Activated CD4-positive, alpha-beta T cell treated with anti-CD3 and anti-CD28 coated beads, Interleukin-2, Interleukin-6, amounts not matched to agents 100 ng/mL and 50 ng/mL, durations not matched to agents 16 hours and 8 hours (primary cell): ENCODE measurements around the gene CYB5R4.
A peak's percentile ranks its signal among the peaks of the same experiment; 100 is the strongest.

ENCODE experiments used
- DNase-seq: peaks from one replicate; pipeline ENCODE4 v3.0.0-alpha.2; 2020

CYB5R4 gene

DNA sequence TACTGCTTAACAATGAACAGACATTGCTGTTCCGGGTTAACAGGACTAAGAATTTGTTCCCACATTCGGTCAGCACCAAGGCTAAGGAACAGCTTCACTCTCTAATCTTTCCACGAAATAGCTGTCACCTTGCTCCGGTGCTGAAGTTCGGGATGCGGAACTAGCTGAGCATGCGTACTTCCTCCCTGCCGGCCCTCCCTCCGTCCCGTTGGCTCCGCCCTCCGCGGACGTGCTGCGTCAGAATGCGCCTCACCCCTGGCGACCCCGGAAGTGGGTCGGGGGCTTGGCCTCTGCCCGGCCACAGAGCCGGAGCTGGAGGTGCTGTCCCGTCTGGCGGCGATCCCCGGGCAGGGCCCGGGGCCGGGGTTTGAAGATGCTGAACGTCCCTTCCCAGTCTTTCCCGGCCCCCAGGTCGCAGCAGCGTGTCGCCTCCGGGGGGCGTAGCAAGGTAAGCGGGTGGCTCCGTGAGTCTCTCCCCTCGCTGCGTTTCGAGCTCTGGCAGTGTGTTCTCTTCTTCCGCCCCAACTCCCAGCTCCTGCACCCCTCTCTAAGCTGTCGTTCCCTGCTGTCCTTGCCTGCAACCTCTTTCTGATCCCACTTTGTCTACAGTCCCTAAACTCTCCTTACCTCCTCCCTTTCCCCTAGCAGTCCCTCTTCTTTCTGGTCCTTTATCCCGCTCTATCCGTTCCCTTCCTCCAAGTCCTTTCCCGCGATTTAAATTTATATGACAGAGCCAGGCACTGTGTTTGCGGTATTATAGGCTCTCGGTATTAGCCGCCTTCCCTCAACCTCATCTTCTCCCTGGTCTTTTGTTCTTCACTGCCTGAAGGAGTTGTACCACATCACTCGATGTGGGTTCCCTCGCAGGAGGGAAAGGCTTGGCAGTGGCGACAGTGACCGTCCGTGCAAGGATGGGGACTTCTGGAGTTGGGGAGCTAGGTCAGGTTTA lies at the start of gene CYB5R4:
CYB5R4 (plus strand) TSS at position 280 of the 949 bp plus-strand sequence; CDS start at position 374, 94 bp downstream.
- peak; percentile 95 for DNase-seq

DNA sequence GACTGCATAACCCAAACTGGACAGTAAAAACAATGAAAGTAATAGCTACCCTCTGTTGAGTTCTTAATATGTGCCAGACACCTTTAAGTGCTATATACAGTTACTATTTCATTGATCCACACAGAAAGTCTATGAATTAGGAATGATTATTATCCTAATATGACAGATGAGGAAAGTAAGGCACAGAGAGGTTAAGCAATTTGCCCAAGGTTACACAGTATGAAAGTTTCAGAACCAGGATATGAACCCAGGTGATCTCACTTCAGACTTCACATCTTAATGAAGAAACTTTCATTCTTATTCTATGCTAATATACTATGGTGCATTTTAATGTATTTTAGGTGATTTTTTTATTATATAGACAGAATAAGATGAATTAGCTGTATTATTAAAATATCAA lies 46.9 kb upstream of the CYB5R4 start:
- DNase-seq, result no peak

DNA sequence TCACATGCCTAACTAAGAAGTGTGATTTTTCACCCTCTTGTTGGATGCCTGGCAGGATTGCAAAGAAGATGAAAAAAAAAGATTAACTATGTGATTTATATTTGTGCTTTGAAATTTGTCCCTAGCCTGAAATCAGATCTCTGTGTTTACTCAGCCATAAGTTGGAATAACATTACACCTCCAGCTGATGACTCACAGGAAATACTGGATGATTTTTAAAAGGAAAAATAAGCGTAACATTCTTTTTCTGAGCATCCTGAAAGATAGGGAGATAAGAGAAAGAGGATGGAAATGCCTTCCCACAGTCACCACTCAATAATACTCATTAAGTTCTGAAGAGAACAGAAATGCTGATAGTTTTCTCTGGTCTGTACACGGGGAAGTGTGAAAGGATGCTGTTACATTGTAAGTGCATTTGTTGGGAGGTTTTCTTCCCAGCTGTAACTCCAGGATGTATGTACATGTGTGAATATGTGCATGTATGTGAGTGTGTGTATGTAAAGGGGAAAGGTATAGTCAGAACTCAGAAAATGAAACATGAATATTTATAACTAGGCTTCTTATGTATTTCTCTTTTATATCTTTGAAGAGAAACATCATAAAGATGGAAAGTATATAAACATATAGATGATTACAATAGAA lies 43.7 kb upstream of the CYB5R4 start:
- DNase-seq, result no peak

DNA sequence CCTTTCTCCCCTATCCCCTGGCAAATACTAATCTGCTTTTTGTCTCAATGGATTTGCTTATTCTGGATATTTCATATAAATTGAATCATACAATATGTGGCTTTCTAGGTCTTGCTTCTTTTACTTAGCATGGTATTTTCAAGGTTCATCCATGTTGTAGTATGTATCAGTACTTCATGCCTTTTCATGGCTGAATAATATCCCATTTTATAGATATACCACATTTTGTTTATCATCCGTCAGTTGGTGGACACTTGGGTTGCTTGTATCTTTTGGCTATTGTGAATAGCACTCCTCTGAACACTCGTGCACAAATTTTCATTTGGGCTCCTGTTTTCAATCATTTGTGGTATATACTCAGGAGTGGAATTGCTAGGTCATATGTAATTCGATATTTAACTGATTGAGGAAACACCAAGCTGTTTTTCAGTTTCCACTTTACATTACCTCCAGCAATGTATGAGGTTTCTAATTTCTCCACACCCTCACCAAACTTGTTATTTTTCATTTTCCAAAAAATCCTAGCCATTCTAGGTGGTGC lies 36.8 kb upstream of the CYB5R4 start:
- DNase-seq, result no peak

DNA sequence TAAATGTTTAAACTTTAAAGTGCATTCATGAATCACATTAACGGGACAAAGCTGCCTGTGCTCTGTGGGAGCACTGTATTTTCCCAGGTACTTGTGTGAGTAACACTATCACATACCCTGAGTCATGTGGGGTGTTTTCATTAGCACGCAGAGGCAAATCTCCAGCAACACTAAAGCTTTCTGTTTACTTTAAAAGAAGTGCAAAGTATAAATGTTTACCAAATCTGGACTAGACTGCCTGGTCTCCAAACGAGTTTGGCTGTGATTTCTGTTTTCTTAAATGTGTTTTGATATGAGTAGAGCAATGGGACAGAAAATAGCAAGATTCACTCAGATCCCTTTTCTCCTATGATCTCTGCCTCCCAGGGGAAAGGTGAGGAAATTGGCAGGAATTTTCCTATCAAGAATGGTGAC lies 35.1 kb upstream of the CYB5R4 start:
- no peak for DNase-seq

DNA sequence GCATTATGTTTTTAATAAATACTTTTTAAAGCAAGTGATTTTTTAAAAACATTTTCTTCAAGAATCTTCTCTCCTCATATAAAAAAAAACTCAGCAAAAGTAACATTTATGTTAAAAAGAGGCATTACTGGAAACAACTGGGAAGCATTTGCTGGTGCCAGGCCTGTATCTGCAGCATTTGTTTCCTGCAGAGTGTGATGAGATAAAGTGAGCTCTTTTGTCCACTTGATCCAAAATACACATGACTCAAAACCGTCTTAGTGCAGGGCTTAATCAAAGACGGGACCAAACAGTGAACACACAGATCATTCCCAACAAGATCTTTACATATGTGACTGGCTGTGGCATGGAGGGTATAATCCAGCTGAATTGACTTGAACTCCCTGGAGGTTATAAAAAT lies 34.7 kb upstream of the CYB5R4 start:
- no peak for DNase-seq

DNA sequence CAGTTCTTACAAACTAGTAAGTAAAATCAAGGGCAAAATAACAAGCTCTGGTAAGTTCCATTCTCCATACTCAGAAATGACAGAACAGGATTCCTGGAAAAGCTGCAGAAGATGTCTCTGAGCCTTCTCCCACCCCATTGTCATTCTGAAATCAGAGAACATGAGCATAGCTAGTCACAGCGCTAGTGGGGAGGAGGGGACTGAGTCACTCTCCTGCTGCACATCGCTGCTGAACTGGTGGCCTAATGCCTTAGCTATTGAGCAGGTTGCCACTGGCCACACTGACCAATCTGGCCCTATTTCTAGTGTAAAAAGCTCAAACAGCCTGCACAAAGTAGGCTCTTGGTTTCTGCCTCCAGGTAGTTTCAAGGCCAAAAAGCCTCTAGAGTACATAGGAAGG lies 32.4 kb upstream of the CYB5R4 start:
- peak; percentile 13 for DNase-seq

GRCh38 chr6:83838727-83839126 lies 20.8 kb upstream of the CYB5R4 start:
- no peak for DNase-seq

DNA sequence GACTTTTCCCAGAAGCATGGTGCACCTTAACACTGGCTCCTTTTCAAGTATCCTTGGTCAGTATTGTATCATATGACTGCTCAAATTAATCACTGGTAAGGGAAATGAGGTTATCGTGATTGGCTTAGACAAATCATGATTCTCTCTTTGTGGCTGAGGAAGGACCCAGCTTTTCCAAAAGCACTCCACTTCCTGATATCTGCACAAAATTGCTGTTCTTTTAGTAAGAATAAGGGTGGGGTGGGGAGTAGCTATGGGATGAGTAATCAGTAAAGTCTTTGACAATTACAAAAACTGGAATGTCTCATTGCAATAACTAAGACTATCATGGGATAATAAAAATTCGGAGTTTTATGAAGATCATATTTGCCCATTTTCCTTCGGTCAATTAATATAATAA lies 15.3 kb upstream of the CYB5R4 start:
- DNase-seq, result no peak

- DNase-seq, result no peak
Observed at GRCh38 chr6:83846291-83846690, 13.2 kb upstream of the CYB5R4 start.

DNA sequence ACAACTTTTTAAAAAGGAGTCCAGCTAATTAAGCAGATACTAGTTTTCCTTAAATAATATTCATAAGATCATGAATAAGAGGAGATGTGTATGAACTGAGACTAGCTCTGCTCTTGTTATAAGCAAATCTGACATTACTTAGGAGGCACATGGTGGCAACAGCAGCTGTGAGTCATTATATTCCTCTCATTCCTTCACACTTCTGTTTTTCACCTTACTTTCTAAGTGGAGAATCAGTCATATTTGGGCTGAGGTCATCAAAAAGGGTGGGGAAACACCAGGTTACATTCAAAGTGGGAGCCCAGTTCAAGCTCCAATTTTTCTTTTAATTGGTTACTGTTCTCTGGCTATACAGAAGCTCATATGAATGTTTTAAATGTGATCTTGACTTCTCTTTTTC lies 12.3 kb upstream of the CYB5R4 start:
- peak; percentile 23 for DNase-seq

GRCh38 chr6:83849127-83849526 lies 10.4 kb upstream of the CYB5R4 start:
- no peak for DNase-seq

DNA sequence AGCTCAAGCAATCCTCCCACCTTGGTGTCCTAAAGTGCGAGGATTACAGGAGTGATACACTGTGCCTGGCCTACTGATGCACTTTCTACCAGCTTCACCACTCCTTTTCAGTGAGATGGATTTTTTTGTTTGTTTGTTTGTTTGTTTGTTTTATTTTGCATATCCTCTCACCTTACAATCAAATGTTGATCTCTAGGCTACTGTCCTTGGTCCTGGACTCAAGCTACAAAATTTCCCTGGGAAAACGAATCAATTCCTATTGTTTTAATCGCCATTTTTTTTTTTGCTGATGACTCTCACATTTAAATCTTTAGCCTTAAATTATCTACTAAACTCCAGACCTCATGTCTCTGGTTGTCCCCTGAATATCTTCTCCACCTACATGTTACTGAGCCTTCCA lies 9.9 kb upstream of the CYB5R4 start:
- DNase-seq, result no peak

GRCh38 chr6:83852528-83853177 lies 6.8 kb upstream of the CYB5R4 start:
- DNase-seq, result no peak

GRCh38 chr6:83853178-83854000 lies 6.1 kb upstream of the CYB5R4 start, which contains the start of gene RIPPLY2:
RIPPLY2 (plus strand) TSS chr6:83853360; CDS start chr6:83853417, 57 bp downstream.
- DNase-seq, result no peak

DNA sequence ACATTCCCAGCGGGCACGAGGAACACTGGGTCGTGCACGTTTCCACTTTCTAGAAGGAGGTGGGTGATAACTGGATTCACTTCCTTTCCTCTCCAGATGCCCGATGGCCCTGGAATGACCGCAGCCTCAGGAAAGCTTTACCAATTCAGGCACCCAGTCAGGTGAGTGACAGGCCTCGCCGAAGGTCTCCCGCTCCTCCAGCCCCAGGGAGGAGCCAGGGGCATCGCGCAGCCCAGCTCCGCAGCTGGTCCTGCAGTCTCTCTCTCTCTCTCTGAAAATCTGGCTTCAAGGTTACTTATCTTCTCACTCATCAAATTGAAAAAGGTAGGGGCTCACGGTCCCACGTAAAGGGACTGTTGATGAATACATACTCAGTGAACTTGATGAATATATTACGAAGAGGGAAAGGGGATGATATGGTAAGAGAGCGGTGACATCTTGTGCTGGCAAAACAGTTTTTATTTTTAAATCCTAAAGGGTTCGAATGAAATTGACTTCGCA lies 5.4 kb upstream of the CYB5R4 start:
- no peak for DNase-seq

GRCh38 chr6:83854766-83855165 lies 4.7 kb upstream of the CYB5R4 start:
- no peak for DNase-seq

DNA sequence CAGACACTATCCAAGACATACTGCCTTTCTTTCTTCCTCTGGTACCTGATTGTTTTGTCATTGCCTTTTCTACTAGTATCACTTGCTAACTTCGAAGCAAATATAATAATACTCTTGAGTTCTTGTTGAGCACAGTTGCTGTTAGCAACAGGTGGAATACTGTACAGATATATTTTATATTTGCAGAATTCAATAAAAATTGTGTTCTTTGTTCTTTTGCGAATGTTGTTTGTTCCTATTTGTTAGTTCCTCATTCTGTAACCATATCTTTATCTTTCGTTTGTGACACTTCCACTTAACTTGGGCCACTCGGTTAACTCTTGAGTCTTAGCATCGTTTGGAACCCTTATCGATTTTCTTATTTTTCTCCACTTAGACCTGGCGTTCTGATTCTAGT lies 868 bp downstream of the CYB5R4 start:
- DNase-seq, result no peak

DNA sequence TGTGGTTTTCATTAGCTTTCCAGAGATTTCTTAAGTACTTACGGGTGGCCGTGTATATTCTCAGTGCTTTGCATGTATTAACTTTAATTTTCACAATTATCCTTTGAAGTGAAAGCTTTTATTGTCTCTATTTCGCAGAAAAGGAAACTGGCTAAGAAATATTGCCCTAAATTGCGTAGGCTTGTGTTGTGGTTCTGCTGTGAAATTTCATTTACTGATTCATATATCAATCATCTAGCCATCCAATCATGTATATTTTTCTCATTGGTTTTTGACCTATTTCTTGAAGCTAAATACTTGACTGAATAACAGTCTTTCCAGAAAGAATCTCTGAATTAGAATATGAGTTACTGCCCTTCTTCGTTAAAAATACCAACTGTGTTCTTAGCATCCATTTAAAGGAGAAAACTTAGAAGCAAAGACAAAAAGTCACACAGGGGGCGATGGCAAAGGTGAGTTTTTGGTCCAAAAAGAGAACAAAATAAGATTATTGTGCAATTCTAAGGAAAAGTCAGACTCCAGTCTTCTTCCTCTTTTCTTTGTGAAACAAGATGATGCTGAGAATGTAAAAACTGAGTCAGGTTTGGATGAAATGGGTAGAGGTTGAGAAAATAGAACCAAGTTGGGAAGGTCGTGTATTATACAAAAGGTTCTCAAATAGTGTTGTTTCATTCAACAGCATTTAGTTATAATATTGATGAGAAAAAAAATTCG lies 1.4 kb downstream of the CYB5R4 start:
- DNase-seq, result no peak

- DNase-seq, result no peak
Observed at GRCh38 chr6:83862776-83863471, 3.4 kb downstream of the CYB5R4 start.

DNA sequence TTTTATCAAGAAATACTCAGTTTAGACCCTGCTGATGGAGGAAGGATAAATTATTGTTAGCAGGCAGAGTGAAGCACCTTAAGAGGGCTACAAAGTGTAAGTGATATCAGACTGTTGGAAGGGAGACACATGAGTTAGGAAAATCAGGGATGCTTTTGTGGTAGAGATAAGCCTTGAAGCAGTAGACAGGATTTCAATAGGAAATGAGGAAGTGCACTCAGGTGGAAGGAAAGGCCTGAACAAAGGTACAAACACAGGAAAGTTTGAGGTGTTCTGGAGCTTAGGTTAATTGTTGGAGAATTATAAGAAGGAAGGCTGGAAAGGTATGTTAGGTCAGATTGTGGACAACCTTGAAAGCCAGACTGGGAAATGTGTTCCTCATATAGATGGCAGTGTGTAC lies 7.6 kb downstream of the CYB5R4 start:
- no peak for DNase-seq
